PC-9 (cell line): Measurements from ENCODE around the gene GLRA1. TPM values are rescaled to one million over a fixed set of nuclear protein-coding genes. Genes with fewer than 3 reads are reported as not detected.
A peak's percentile ranks its signal among the peaks of the same experiment; 100 is the strongest.

Experiments
- BruUV-seq: library from RNA; stranded (reverse); fragments of 400-500 nt; replicated peaks from 2 replicates; lab custom pipeline; 2021; lab: Mats Ljungman, UMichigan
- CTCF ChIA-PET: fragments of 300-600 bp; sonication (Branson Sonifier 250); formaldehyde crosslinking; loops from one replicate; lab custom pipeline; 2022; ENCODE audit warnings: antibody characterized with exemption; lab: Charles Lee
- POLR2A ChIA-PET: fragments of 300-600 bp; sonication (Branson Sonifier 250); formaldehyde crosslinking; loops from one replicate; lab custom pipeline; 2022; ENCODE audit warnings: antibody characterized with exemption; ENCODE audit not compliant: unreplicated experiment; lab: Charles Lee
- DNase-seq, 2 experiments: peaks; one replicate each; pipeline versions ENCODE4 v3.0.0 to v3.0.0-alpha.2; 2015 to 2022; ENCODE audit warnings: mixed read lengths in 1 of 2
- H2AFZ ChIP-seq: fragments of 200-600 bp; sonication (generic); 2 replicates; pipeline ENCODE4 v1.8.1; 2017; ENCODE audit warnings: antibody characterized with exemption
- H3F3A ChIP-seq: fragments of 200-600 bp; sonication (generic); 2 replicates; pipeline ENCODE4 v1.8.1; 2017; ENCODE audit warnings: antibody characterized with exemption, mild to moderate bottlenecking, low read depth; ENCODE audit not compliant: insufficient read depth
- H3K27ac ChIP-seq: fragments of 200-600 bp; sonication (generic); 2 replicates; pipeline ENCODE4 v1.6.1; 2016; ENCODE audit warnings: mixed run types
- H3K27me3 ChIP-seq: fragments of 200-600 bp; sonication (generic); 2 replicates; pipeline ENCODE4 v1.6.1; 2016; ENCODE audit warnings: low read depth, mixed run types; ENCODE audit not compliant: insufficient read depth
- H3K36me3 ChIP-seq: fragments of 200-600 bp; sonication (generic); 2 replicates; pipeline ENCODE4 v1.6.1; 2016; ENCODE audit warnings: low read depth, mixed run types
- H3K4me1 ChIP-seq: fragments of 200-600 bp; sonication (generic); replicated peaks from 2 replicates; pipeline ENCODE4 v1.6.1; 2016; ENCODE audit warnings: mixed run types; ENCODE audit not compliant: insufficient read depth
- H3K4me2 ChIP-seq: fragments of 200-600 bp; sonication (generic); 2 replicates; pipeline ENCODE4 v1.6.1; 2017; ENCODE audit warnings: mixed run types
- H3K4me3 ChIP-seq: fragments of 200-600 bp; sonication (generic); 2 replicates; pipeline ENCODE4 v1.6.1; 2016; ENCODE audit warnings: mixed run types
- H3K79me2 ChIP-seq: fragments of 200-600 bp; sonication (generic); 2 replicates; pipeline ENCODE4 v1.6.1; 2017; ENCODE audit warnings: low read depth, mixed run types
- H3K9me2 ChIP-seq: fragments of 200-600 bp; sonication (generic); 2 replicates; pipeline ENCODE4 v1.8.1; 2017; ENCODE audit warnings: mild to moderate bottlenecking; ENCODE audit not compliant: insufficient read depth
- H3K9me3 ChIP-seq: fragments of 200-600 bp; sonication (generic); 2 replicates; pipeline ENCODE4 v1.8.1; 2016; ENCODE audit warnings: low read depth; ENCODE audit not compliant: insufficient read depth
- H4K20me1 ChIP-seq: fragments of 200-600 bp; sonication (generic); 2 replicates; pipeline ENCODE4 v1.8.1; 2017; ENCODE audit not compliant: insufficient read depth
- CTCF ChIP-seq: fragments of 200-600 bp; sonication (generic); conservative IDR thresholded peaks from 2 replicates; pipeline ENCODE4 v1.6.1; 2017; ENCODE audit warnings: mixed run types, antibody characterized with exemption, mild to moderate bottlenecking, moderate library complexity
- EZH2 ChIP-seq: fragments of 200-600 bp; sonication (generic); IDR thresholded peaks from 2 replicates; pipeline ENCODE4 v1.8.0; 2017; ENCODE audit warnings: antibody characterized with exemption, low read depth
- intact Hi-C: fragments of 100-400 bp; cut with micrococcal nuclease; formaldehyde crosslinking; loops from one replicate; pipeline ENCODE4 v1.10.0; 2022; ENCODE audit not compliant: unreplicated experiment
- total RNA-seq: library from RNA; stranded (reverse); gene quantifications from 2 replicates; pipeline ENCODE4 v1.2.3, GENCODE V29; 2021

The GLRA1 gene
- total RNA-seq, 1 experiment from 2014 or later: not detected

- no peaks in the 10 kb centered on the region for H3K27me3 ChIP-seq
- H3K27ac ChIP-seq: no peak overlapping the region
- ChIA-PET CTCF (interaction anchor here (0.6 to 2.2 kb wide), 6 partner anchors 306 to 689 kb away, joined by 3 to 20 read pairs (median 6); no protein-coding TSS in a partner anchor), POLR2A (no interaction called here)
- no peak overlapping the region for H3K4me2 ChIP-seq
- no peaks in the 10 kb centered on the region for H3K4me1 ChIP-seq
- H4K20me1 ChIP-seq: no peaks in the 10 kb centered on the region
- TF ChIP-seq CTCF (peak; percentile 89), EZH2 (no peak)
- no TSS peak for BruUV-seq
- no peaks in the 10 kb centered on the region for H3K9me3 ChIP-seq
- H3K79me2 ChIP-seq: no peaks in the 10 kb centered on the region
- no peak overlapping the region for H3K4me3 ChIP-seq
- no peaks in the 10 kb centered on the region for H3F3A ChIP-seq
- DNase-seq: peak; percentile 29 to 45
- no peaks in the 10 kb centered on the region for H3K9me2 ChIP-seq
- H2AFZ ChIP-seq: no peak overlapping the region
- H3K36me3 ChIP-seq: no peaks in the 10 kb centered on the region
- intact Hi-C loops: loop anchor here (2.0 to 5.0 kb wide), 4 partner anchors 317 to 679 kb away; no protein-coding TSS in a partner anchor
These were observed 99.2 kb downstream of the GLRA1 start for GRCh38 chr5:151825445-151825844.

GRCh38 chr5:151822141-151822540 is 102.5 kb downstream of the GLRA1 start:
- Histone ChIP-seq H3K27me3 (no peaks in the 10 kb centered on the region), H3K4me1 (no peaks in the 10 kb centered on the region), H2AFZ (no peak overlapping the region), H3K9me3 (no peaks in the 10 kb centered on the region), H3K4me3 (no peak overlapping the region), H3K79me2 (no peaks in the 10 kb centered on the region), H4K20me1 (no peaks in the 10 kb centered on the region), H3K9me2 (no peaks in the 10 kb centered on the region), H3K4me2 (no peak overlapping the region), H3K27ac (no peak overlapping the region), H3K36me3 (no peaks in the 10 kb centered on the region), H3F3A (0 out of 2 replicates have a peak, but pooled peaks cover 11% of the 10 kb centered on the region)
- ChIA-PET CTCF (no interaction called here), POLR2A (no interaction called here)
- TF ChIP-seq CTCF (no peak), EZH2 (no peak)
- intact Hi-C loops: no loop called here
- no TSS peak for BruUV-seq
- DNase-seq: no peak

GRCh38 chr5:151820903-151821302 is 103.7 kb downstream of the GLRA1 start:
- Histone ChIP-seq H3K9me2 (no peaks in the 10 kb centered on the region), H3F3A (peaks cover 19% of the 10 kb centered on the region; the same call in 1 of the 2 replicates), H3K79me2 (no peaks in the 10 kb centered on the region), H3K27ac (no peak overlapping the region), H2AFZ (no peak overlapping the region), H3K4me3 (no peak overlapping the region), H4K20me1 (no peaks in the 10 kb centered on the region), H3K36me3 (no peaks in the 10 kb centered on the region), H3K27me3 (no peaks in the 10 kb centered on the region), H3K9me3 (no peaks in the 10 kb centered on the region), H3K4me2 (no peak overlapping the region), H3K4me1 (no peaks in the 10 kb centered on the region)
- intact Hi-C loops: no loop called here
- ChIA-PET POLR2A (no interaction called here), CTCF (no interaction called here)
- no peak for TF ChIP-seq CTCF
- no peak for TF ChIP-seq EZH2
- BruUV-seq: no TSS peak
- no peak for DNase-seq
